Measurements from ENCODE around the gene SBNO2.

Gene SBNO2

DNA sequence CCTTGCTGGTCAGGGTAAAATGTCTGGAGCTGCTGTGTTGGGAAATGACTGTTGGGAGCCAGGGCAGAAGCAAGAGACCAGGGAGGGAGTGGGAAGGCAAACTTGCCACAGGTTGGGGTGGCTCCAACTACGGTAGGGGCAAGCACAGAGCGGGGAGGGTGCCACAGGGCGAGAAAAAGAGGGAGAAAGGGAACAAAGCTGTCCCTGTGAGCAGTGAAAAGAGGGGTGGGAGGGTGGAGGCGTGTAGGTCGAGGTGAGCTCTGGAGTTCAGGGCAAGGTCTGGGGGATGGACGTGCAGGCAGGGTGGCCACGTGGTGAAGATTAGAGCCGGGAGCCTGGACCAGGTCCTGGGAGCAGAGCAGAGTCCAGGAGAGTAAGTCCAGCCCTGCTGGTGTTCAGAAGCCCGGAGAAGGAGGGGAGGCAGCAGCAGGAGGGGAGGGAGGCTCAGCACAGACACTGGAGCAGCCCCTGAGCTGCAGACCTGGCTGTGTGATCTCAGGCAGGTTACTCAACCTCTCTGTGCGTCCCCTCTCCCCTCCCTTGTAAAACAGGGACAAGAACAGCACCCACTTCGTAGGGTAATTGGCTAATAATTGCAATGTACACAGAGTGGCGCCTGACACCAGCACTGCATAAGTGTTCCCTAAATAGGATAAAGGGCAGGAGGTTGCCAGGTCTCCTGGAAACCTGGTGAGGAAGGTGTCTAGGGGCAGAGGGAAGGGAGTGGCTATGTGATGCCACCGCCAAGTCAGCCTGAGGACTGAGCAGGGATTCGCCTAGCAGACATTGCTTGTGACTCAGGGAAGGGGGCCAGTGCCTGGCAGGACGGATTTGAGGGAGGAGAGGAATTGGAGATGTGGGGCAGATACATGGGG lies 75.7 kb downstream of the SBNO2 start:
- Histone ChIP-seq H3K36me3 (peaks cover 9% of the 10 kb centered on the region), H3K9me3 (no peaks in the 10 kb centered on the region), H3K4me3 (ENCODE audit: low read depth, low read length) (no peak overlapping the region), H3K4me1 (peaks cover 4% of the 10 kb centered on the region), H3K27me3 (no peaks in the 10 kb centered on the region)
- TF ChIP-seq, protein P1, sequence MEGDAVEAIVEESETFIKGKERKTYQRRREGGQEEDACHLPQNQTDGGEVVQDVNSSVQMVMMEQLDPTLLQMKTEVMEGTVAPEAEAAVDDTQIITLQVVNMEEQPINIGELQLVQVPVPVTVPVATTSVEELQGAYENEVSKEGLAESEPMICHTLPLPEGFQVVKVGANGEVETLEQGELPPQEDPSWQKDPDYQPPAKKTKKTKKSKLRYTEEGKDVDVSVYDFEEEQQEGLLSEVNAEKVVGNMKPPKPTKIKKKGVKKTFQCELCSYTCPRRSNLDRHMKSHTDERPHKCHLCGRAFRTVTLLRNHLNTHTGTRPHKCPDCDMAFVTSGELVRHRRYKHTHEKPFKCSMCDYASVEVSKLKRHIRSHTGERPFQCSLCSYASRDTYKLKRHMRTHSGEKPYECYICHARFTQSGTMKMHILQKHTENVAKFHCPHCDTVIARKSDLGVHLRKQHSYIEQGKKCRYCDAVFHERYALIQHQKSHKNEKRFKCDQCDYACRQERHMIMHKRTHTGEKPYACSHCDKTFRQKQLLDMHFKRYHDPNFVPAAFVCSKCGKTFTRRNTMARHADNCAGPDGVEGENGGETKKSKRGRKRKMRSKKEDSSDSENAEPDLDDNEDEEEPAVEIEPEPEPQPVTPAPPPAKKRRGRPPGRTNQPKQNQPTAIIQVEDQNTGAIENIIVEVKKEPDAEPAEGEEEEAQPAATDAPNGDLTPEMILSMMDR (IDR thresholded peaks at IDR 0.05; ENCODE audit: low read depth, low read length) = no peak
- DNase-seq = no peak

DNA sequence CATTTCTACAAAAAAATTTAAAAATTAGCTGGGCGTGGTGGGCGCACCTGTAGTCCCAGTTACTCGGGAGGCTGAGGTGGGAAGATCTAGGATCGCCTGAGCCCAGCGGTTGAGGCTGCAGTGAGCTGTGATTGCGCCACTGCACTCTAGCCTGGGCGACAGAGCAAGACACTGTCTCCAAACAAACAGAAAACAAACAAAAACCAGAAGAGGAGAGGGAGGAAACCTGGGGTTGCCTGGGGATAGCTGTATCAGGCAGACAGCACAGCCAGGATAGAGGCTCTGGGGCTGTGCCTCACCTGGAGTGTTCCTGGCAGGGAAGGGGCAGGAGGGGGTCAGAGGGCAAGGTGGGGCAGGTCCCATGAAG lies 76.3 kb downstream of the SBNO2 start:
- no peak for DNase-seq
- H3K4me1 ChIP-seq = peaks cover 4% of the 10 kb centered on the region
- H3K36me3 ChIP-seq = peaks cover 15% of the 10 kb centered on the region
- H3K9me3 ChIP-seq = no peaks in the 10 kb centered on the region
- H3K4me3 ChIP-seq (ENCODE audit: low read depth, low read length) = no peak overlapping the region
- no peaks in the 10 kb centered on the region for H3K27me3 ChIP-seq
- TF ChIP-seq, protein P1 (IDR thresholded peaks at IDR 0.05; ENCODE audit: low read depth, low read length) = no peak

DNA sequence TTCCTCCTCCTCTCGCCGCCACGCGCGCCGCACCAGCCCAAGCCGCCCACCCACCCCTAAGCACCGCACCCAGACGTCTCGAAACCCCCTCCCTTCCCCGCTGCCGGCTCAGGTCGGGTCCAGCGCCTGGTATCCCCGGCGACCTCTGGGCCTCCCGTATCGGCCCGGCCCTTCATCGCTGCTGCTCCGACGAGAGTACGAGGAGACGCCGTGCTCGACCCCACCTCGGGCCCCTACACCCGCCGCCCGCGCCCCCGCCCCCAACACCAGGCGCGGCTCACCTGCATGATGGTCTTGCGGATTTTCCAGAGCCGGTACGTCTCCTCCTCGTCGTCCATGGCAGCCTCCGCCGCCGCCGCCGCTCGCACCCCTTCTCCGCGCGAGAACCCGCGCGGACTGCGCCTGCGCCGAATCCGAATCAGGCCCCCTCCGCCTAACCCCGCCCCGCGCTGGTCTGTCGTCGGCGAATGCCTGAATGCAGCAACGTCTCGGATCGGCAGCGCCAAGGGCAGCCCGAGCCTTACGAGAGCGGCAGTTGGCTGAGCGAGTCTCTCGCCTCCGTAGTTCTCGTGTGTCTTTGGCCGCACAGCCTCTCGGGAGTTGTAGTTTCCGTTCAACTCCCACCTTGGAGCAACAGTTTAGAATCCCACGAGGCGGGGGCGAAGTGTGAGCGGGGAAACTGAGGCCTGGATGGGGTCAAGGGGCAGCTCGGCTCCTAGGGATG lies 78.9 kb downstream of the SBNO2 start, which contains the start of gene POLR2E:
TSS of gene POLR2E (minus strand) at position 398 of the 724 bp plus-strand sequence. CDS start at position 338, 60 bp downstream.
- H3K4me3 ChIP-seq (ENCODE audit: low read depth, low read length) = peak within 1 kb of the TSS; percentile 96
- peak; percentile 98 for DNase-seq
- TF ChIP-seq, protein P1 (IDR thresholded peaks at IDR 0.05; ENCODE audit: low read depth, low read length) = no peak

DNA sequence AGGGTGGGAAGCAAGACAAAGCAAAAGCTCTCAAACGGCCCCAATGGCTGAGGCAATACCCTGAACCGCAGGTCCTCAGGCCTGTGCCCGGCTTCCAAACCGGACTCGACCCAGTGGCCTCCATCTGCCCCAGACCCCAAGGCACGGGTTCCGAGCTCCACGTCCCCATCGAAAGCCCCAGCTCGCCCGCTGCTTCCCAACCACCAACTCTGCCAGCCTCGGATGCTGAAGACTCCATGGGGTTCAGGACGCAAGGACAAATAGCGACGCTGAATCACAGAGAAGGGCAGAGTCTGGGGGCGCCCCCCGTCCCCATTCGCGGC lies 79.5 kb downstream of the SBNO2 start:
- DNase-seq = no peak

More for the DNA sequence above, 78.9 kb downstream of the SBNO2 start, which contains the start of gene POLR2E:
- no peaks in the 10 kb centered on the region for H3K9me3 ChIP-seq
- peaks cover 4% of the 10 kb centered on the region for H3K4me1 ChIP-seq
- H3K36me3 ChIP-seq = peaks cover 35% of the 10 kb centered on the region
- H3K27me3 ChIP-seq = no peaks in the 10 kb centered on the region

DNA sequence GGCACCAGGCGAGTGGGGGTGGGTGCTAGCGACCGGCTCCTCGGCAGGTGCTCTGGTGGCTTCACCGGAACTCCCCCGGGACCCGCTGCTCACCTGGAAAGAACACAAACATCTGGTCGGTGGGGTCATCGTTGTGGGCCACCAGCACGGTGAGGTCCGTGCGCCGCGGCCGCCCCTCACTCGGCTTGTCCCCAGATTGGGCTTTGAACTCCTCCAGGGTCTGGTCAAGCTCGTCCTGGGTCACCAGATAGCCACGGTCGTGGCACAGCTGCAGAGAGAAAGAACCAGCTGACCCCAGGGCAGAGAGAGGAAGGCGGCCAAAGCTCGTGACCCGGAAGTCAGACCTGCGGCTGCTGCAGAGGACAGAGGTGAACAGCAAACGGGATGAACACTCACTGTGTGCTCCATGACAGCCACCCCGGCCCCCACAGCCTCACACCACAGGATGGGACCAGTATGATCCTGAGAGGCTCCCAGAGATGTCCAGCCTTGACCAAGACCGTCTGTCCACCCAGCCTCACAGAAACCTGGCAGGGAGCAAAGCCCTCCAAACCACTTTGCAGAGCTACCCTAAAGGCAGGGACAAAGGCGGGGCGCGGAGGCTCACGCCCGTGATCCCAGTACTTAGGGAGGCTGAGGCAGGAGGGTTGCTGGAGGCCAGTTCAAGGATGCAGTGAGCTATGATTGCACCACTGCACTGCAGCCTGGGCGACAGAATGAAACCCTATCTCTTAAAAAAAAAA lies 80.1 kb downstream of the SBNO2 start:
- Histone ChIP-seq H3K4me3 (ENCODE audit: low read depth, low read length) (peak overlapping the region; percentile 96), H3K36me3 (peaks cover 42% of the 10 kb centered on the region), H3K4me1 (peaks cover 4% of the 10 kb centered on the region), H3K27me3 (no peaks in the 10 kb centered on the region), H3K9me3 (no peaks in the 10 kb centered on the region)
- TF ChIP-seq, protein P1 (IDR thresholded peaks at IDR 0.05; ENCODE audit: low read depth, low read length) = no peak
- peak; percentile 10 for DNase-seq

More for the DNA sequence above, 79.5 kb downstream of the SBNO2 start:
- Histone ChIP-seq H3K4me3 (ENCODE audit: low read depth, low read length) (peak overlapping the region; percentile 96), H3K9me3 (no peaks in the 10 kb centered on the region), H3K4me1 (peaks cover 4% of the 10 kb centered on the region), H3K27me3 (no peaks in the 10 kb centered on the region), H3K36me3 (peaks cover 36% of the 10 kb centered on the region)
- TF ChIP-seq, protein P1 (IDR thresholded peaks at IDR 0.05; ENCODE audit: low read depth, low read length) = no peak

All from BE2C (cell line).